ENCODE results near the gene P3H1. TPM values are rescaled to one million over a fixed set of nuclear protein-coding genes. Genes with fewer than 3 reads are reported as not detected.
"Not testable (repeated sequence)": the region's sequence is repeated elsewhere in the genome, so short reads cannot be mapped to it uniquely, and the experiment has no call there.

The P3H1 gene
- total and polyA plus RNA-seq, 2 of the 13 experiments (the other 11 are each of a cell fraction or from before 2014, with no cell fraction given): 64.6 to 120 TPM

GRCh38 chr1:42814815-42815214, 48.0 kb upstream of the P3H1 start:
- H3K9ac ChIP-seq (ENCODE audit: insufficient read depth, low read depth, low read length); CTCF ChIA-PET (ENCODE audit: low intra/inter-chr PET ratio, low total read pairs); H3K4me3 ChIP-seq (replicated peaks in 1 of 3; ENCODE audit: insufficient read depth in 1 of 3, low read depth in 2 of 3, low read length in 3 of 3); H3K36me3 ChIP-seq (replicated peaks in 1 of 2; ENCODE audit: control insufficient read depth in 1 of 2, insufficient read depth in 2 of 2, low read length in 2 of 2); H4K20me1 ChIP-seq (ENCODE audit: insufficient read depth, low read length); FAIRE-seq; H2AFZ ChIP-seq (ENCODE audit: low read length); H3K79me2 ChIP-seq (ENCODE audit: insufficient read depth, low read length); H3K27ac ChIP-seq (ENCODE audit: extremely low read length, insufficient read depth, low read length); ATAC-seq; DNase-seq (ENCODE audit: low spot score); in situ Hi-C loops (cut with HindIII; ENCODE audit: extremely low pct_ligation_motif_present, low pct_unique_long_range_greater_than_20kb); POLR2A ChIA-PET; H3K9me3 ChIP-seq (ENCODE audit: low read length); BruUV-seq (replicated peaks); H3K27me3 ChIP-seq (ENCODE audit: control insufficient read depth in 1 of 2, insufficient read depth in 2 of 2, low read length in 2 of 2); H3K4me2 ChIP-seq (ENCODE audit: low read depth, low read length): not testable (repeated sequence)
- WGBS (ENCODE audit: low lambda C conversion rate): 100% methylated on average over 3 of the region's 3 CpGs
- peaks cover 24% of the 10 kb centered on the region for H3K4me1 ChIP-seq (ENCODE audit: insufficient read depth, low read length)
- intact Hi-C loops (cut with micrococcal nuclease; ENCODE audit: unreplicated experiment): loop anchor here (5.0 kb wide), 1 partner anchor 48 kb away; the partner anchor contains the start of genes C1orf50 and P3H1

- intact Hi-C loops (cut with micrococcal nuclease; ENCODE audit: unreplicated experiment) (no loop called here), in situ Hi-C loops (cut with HindIII; ENCODE audit: extremely low pct_ligation_motif_present, low pct_unique_long_range_greater_than_20kb) (no loop called here)
- Histone ChIP-seq H3K9me3 (ENCODE audit: low read length) (no peaks in the 10 kb centered on the region), H2AFZ (ENCODE audit: low read length) (no peak overlapping the region), H3K27ac (ENCODE audit: extremely low read length, insufficient read depth, low read length) (no peak overlapping the region), H3K79me2 (ENCODE audit: insufficient read depth, low read length) (no peaks in the 10 kb centered on the region), H4K20me1 (ENCODE audit: insufficient read depth, low read length) (no peaks in the 10 kb centered on the region), H3K9ac (ENCODE audit: insufficient read depth, low read depth, low read length) (no peak overlapping the region), H3K36me3 (replicated peaks in 1 of 2; ENCODE audit: control insufficient read depth in 1 of 2, insufficient read depth in 2 of 2, low read length in 2 of 2) (peaks cover 2 to 4% of the 10 kb centered on the region in 2 experiments; a peak in 2 of 5 replicates), H3K4me1 (ENCODE audit: insufficient read depth, low read length) (no peaks in the 10 kb centered on the region), H3K4me3 (replicated peaks in 1 of 3; ENCODE audit: insufficient read depth in 1 of 3, low read depth in 2 of 3, low read length in 3 of 3) (no peak overlapping the region), H3K27me3 (ENCODE audit: control insufficient read depth in 1 of 2, insufficient read depth in 2 of 2, low read length in 2 of 2) (no peaks in the 10 kb centered on the region; a peak in 1 of 5 replicates), H3K4me2 (ENCODE audit: low read depth, low read length) (no peak overlapping the region)
- ChIA-PET POLR2A (no interaction called here), CTCF (ENCODE audit: low intra/inter-chr PET ratio, low total read pairs) (no interaction called here)
- DNase-seq (ENCODE audit: low spot score) (no peak), ATAC-seq (no peak), FAIRE-seq (no peak)
- no TSS peak for BruUV-seq (replicated peaks)
- no peak for TF ChIP-seq AGO1 (IDR thresholded peaks at IDR 0.05; ENCODE audit: low read depth, low read length, poor library complexity, severe bottlenecking)
- no peak for TF ChIP-seq CSRNP2 (CRISPR knock-in tag; conservative IDR thresholded peaks at IDR 0.05; ENCODE audit: low read depth)
- no peak for TF ChIP-seq SIX4 (CRISPR knock-in tag; IDR thresholded peaks at IDR 0.05)
- no peak for TF ChIP-seq DPF2 (CRISPR knock-in tag; IDR thresholded peaks at IDR 0.05; ENCODE audit: borderline replicate concordance, low read depth)
- TF ChIP-seq NKX3-1 (CRISPR knock-in tag; IDR thresholded peaks at IDR 0.05): no peak
- TF ChIP-seq BORCS8-MEF2B (CRISPR knock-in tag; IDR thresholded peaks at IDR 0.05): no peak
- no peak for TF ChIP-seq SOX13 (IDR thresholded peaks at IDR 0.05)
- no peak for TF ChIP-seq SOX13 (CRISPR knock-in tag; conservative IDR thresholded peaks at IDR 0.05 in 1 of 2, IDR thresholded peaks at IDR 0.05 in 1 of 2)
- TF ChIP-seq NCOR1 (IDR thresholded peaks at IDR 0.05; ENCODE audit: borderline replicate concordance, low read length): no peak
Measured at GRCh38 chr1:42807056-42807668, 40.3 kb upstream of the P3H1 start.

Measured in HepG2 (cell line).